PFSK-1 (cell line): ENCODE results near the gene RAB34.

Experiments
- FOXP2 ChIP-seq: optimal IDR thresholded peaks from 2 replicates; pipeline ENCODE3; 2011; ENCODE audit warnings: borderline replicate concordance, control low read depth, inconsistent platforms; ENCODE audit not compliant: insufficient read depth; ENCODE audit errors: extremely low read length, extremely low read depth
- POLR2AphosphoS5 ChIP-seq: IDR thresholded peaks from 2 replicates; pipeline ENCODE4 v1.6.1; 2012; ENCODE audit warnings: low read depth, mild to moderate bottlenecking, control low read depth, low read length, moderate library complexity
- REST ChIP-seq, 2 experiments: IDR thresholded peaks; 2 replicates each; pipeline versions ENCODE4 v1.6.1 to v1.8.0; 2011 to 2012; ENCODE audit warnings: low read depth in 2 of 2, low read length in 2 of 2, control low read depth in 1 of 2, inconsistent platforms in 1 of 2, mild to moderate bottlenecking in 1 of 2, moderate library complexity in 1 of 2; ENCODE audit not compliant: insufficient read depth in 1 of 2
- SIN3A ChIP-seq: IDR thresholded peaks from 2 replicates; pipeline ENCODE4 v1.6.1; 2012; ENCODE audit warnings: mild to moderate bottlenecking, low read length, moderate library complexity, borderline replicate concordance; ENCODE audit not compliant: insufficient read depth
- TAF1 ChIP-seq: IDR thresholded peaks from 2 replicates; pipeline ENCODE4 v1.6.1; 2012; ENCODE audit warnings: low read length, control low read depth, borderline replicate concordance; ENCODE audit not compliant: insufficient read depth

- no peak for TF ChIP-seq POLR2AphosphoS5
- TF ChIP-seq TAF1, result no peak
- no peak for TF ChIP-seq REST (IDR thresholded peaks at IDR 0.05; ENCODE audit: insufficient read depth in 1 of 2, low read depth in 2 of 2, low read length in 2 of 2)
- no peak for TF ChIP-seq FOXP2
- TF ChIP-seq SIN3A, result no peak
These were observed 3.4 kb downstream of the RAB34 start for GRCh38 chr17:28714281-28714680.
